IMR-90 (cell line): Measurements from ENCODE around the gene MALT1. TPM values are rescaled to one million over a fixed set of nuclear protein-coding genes. Genes with fewer than 3 reads are reported as not detected.
"Not testable (repeated sequence)": the region's sequence is repeated elsewhere in the genome, so short reads cannot be mapped to it uniquely, and the experiment has no call there.

Experiments used
- ATAC-seq: fragments of 200-7000 bp; cut with Tn5 transposase; 2 replicates; pipeline ENCODE4 v1.9.1; 2020; ENCODE audit warnings: low read depth, mild to moderate bottlenecking, moderate library complexity
- BruUV-seq: library from RNA; stranded (reverse); fragments of 400-500 nt; replicated peaks from 2 replicates; lab custom pipeline; 2021; lab: Mats Ljungman, UMichigan
- CTCF ChIA-PET: fragments of 300-600 bp; formaldehyde crosslinking; extraction: SDS; loops from one replicate; lab custom pipeline; 2021; ENCODE audit warnings: antibody characterized with exemption; lab: Yijun Ruan, JAX
- POLR2A ChIA-PET: fragments of 300-600 bp; sonication (Branson Sonifier 250); formaldehyde crosslinking; loops from one replicate; lab custom pipeline; 2022; ENCODE audit warnings: antibody characterized with exemption; ENCODE audit not compliant: unreplicated experiment; lab: Charles Lee
- DNase-seq: peaks from one replicate; pipeline ENCODE4 v3.0.0; 2013
- H2AFZ ChIP-seq: replicated peaks from 2 replicates; pipeline ENCODE3; 2013; ENCODE audit warnings: low read length, mild to moderate bottlenecking; ENCODE audit not compliant: poor library complexity
- H2AK5ac ChIP-seq: 2 replicates; pipeline ENCODE4 v1.6.1; 2013; ENCODE audit warnings: low read depth, low read length, inconsistent platforms
- H2AK9ac ChIP-seq: replicated peaks from 2 replicates; pipeline ENCODE3; 2013; ENCODE audit warnings: mild to moderate bottlenecking, low read depth, low read length, moderate library complexity; ENCODE audit not compliant: poor library complexity
- H2BK120ac ChIP-seq: 2 replicates; pipeline ENCODE4 v1.6.1; 2013; ENCODE audit warnings: low read depth, low read length, inconsistent platforms
- H2BK15ac ChIP-seq: 3 replicates; pipeline ENCODE4 v1.6.1; 2013; ENCODE audit warnings: low read depth, low read length, inconsistent platforms
- H2BK20ac ChIP-seq: 2 replicates; pipeline ENCODE4 v1.6.1; 2013; ENCODE audit warnings: low read depth, mild to moderate bottlenecking, inconsistent platforms, low read length, moderate library complexity
- H2BK5ac ChIP-seq: 2 replicates; pipeline ENCODE4 v1.6.1; 2013; ENCODE audit warnings: mild to moderate bottlenecking, low read depth, low read length, inconsistent platforms; ENCODE audit not compliant: poor library complexity, severe bottlenecking
- H3K14ac ChIP-seq: replicated peaks from 2 replicates; pipeline ENCODE4 v1.6.1; 2013; ENCODE audit warnings: low read depth, low read length, inconsistent platforms
- H3K18ac ChIP-seq: 2 replicates; pipeline ENCODE4 v1.6.1; 2013; ENCODE audit warnings: low read depth, low read length, control low read depth
- H3K23ac ChIP-seq: 2 replicates; pipeline ENCODE4 v1.6.1; 2013; ENCODE audit warnings: low read depth, low read length, inconsistent platforms
- H3K27ac ChIP-seq: 2 replicates; pipeline ENCODE4 v1.5.1; 2013; ENCODE audit warnings: mild to moderate bottlenecking, control low read depth, low read length; ENCODE audit not compliant: insufficient read depth
- H3K27me3 ChIP-seq: 2 replicates; pipeline ENCODE4 v1.6.1; 2013; ENCODE audit warnings: low read length; ENCODE audit not compliant: control insufficient read depth, insufficient read depth
- H3K36me3 ChIP-seq: 2 replicates; pipeline ENCODE4 v1.6.1; 2013; ENCODE audit warnings: low read length, mixed read lengths; ENCODE audit not compliant: control insufficient read depth, insufficient read depth
- H3K4ac ChIP-seq: 2 replicates; pipeline ENCODE4 v1.6.1; 2013; ENCODE audit warnings: low read depth, low read length, inconsistent platforms
- H3K4me1 ChIP-seq: 2 replicates; pipeline ENCODE4 v1.6.1; 2013; ENCODE audit warnings: low read length, mixed read lengths; ENCODE audit not compliant: control insufficient read depth, insufficient read depth
- H3K4me2 ChIP-seq: 2 replicates; pipeline ENCODE4 v1.6.1; 2013; ENCODE audit warnings: low read depth, mild to moderate bottlenecking, control low read depth, low read length, moderate library complexity
- H3K4me3 ChIP-seq: 2 replicates; pipeline ENCODE4 v1.5.1; 2013; ENCODE audit warnings: low read depth, mild to moderate bottlenecking, control low read depth, low read length, moderate library complexity; ENCODE audit not compliant: insufficient read depth
- H3K56ac ChIP-seq: 2 replicates; pipeline ENCODE4 v1.6.1; 2013; ENCODE audit warnings: low read length, inconsistent platforms; ENCODE audit not compliant: insufficient read depth; ENCODE audit errors: extremely low read depth
- H3K79me1 ChIP-seq, 2 experiments: 2 replicates each; pipeline ENCODE4 v1.6.1; 2013; ENCODE audit warnings: low read length in 2 of 2, inconsistent platforms in 1 of 2, low read depth in 1 of 2
- H3K9ac ChIP-seq: 2 replicates; pipeline ENCODE4 v1.6.1; 2013; ENCODE audit warnings: low read depth, low read length, control low read depth
- H3K9me1 ChIP-seq: 2 replicates; pipeline ENCODE4 v1.6.1; 2013; ENCODE audit warnings: low read length, inconsistent platforms; ENCODE audit not compliant: insufficient read depth
- H3K9me3 ChIP-seq: 2 replicates; pipeline ENCODE4 v1.6.1; 2013; ENCODE audit warnings: low read length; ENCODE audit not compliant: control insufficient read depth, insufficient read depth
- H4K20me1 ChIP-seq: 2 replicates; pipeline ENCODE4 v1.6.1; 2013; ENCODE audit warnings: low read length, inconsistent platforms; ENCODE audit not compliant: insufficient read depth
- H4K5ac ChIP-seq: 2 replicates; pipeline ENCODE4 v1.6.1; 2013; ENCODE audit warnings: mild to moderate bottlenecking, low read depth, low read length, control low read depth
- H4K8ac ChIP-seq, 2 experiments: 2 replicates each; pipeline ENCODE4 v1.6.1; 2013; ENCODE audit warnings: low read depth in 2 of 2, low read length in 2 of 2, control low read depth in 1 of 2, inconsistent platforms in 1 of 2
- H4K91ac ChIP-seq: 2 replicates; pipeline ENCODE4 v1.6.1; 2013; ENCODE audit warnings: low read depth, low read length, inconsistent platforms; ENCODE audit not compliant: insufficient read depth
- WGBS, 2 experiments: methylation state at CpG; one replicate each; pipeline versions ENCODE4 v1.1.5 to v1.1.7; 2013; ENCODE audit warnings: missing lambda C conversion rate in 2 of 2; ENCODE audit not compliant: insufficient read length in 1 of 2; ENCODE audit errors: extremely low coverage in 2 of 2; 5-methylcytosine and 5-hydroxymethylcytosine counted together
- dilution Hi-C: fragments of 300-500 bp; cut with HindIII; formaldehyde crosslinking; loops from one replicate; pipeline ENCODE4 v1.14.3; 2018; ENCODE audit warnings: low sequenced_read_pairs; ENCODE audit not compliant: unreplicated experiment
- in situ Hi-C: fragments of 300-500 bp; cut with MboI; formaldehyde crosslinking; loops from 3 replicates; pipeline ENCODE4 v1.14.3; 2019; ENCODE audit warnings: low sequenced_read_pairs, inconsistent platforms, mixed read lengths
- intact Hi-C: fragments of 100-400 bp; cut with micrococcal nuclease; formaldehyde crosslinking; loops from 2 replicates; pipeline ENCODE4 v1.10.0; 2022
- polyA plus RNA-seq, 3 experiments: library from polyadenylated mRNA; depleted of rRNA; stranded (reverse); fragments of >200 nt; gene quantifications; 2 replicates each; pipeline ENCODE4 v1.2.3, GENCODE V29; 2012; ENCODE audit warnings: low replicate concordance in 1 of 3
- total RNA-seq: library from RNA; depleted of rRNA; stranded (reverse); fragments of >200 nt; gene quantifications from 2 replicates; pipeline ENCODE4 v1.2.3, GENCODE V29; 2012

The MALT1 gene
- total and polyA plus RNA-seq, 2 of the 4 experiments (the other 2 are of a cell fraction): 8.3 to 25.3 TPM

- H2AK5ac ChIP-seq, H3K14ac ChIP-seq, H2AK9ac ChIP-seq, H4K8ac ChIP-seq, dilution Hi-C loops, H3K36me3 ChIP-seq, ATAC-seq, H3K27me3 ChIP-seq, H3K79me1 ChIP-seq, H2BK5ac ChIP-seq, H2BK120ac ChIP-seq, H3K27ac ChIP-seq, POLR2A ChIA-PET, H3K9me3 ChIP-seq, H4K91ac ChIP-seq, H2AFZ ChIP-seq, CTCF ChIA-PET, H4K20me1 ChIP-seq, H3K23ac ChIP-seq, H3K4me3 ChIP-seq, BruUV-seq, DNase-seq, intact Hi-C loops, H2BK20ac ChIP-seq, H4K5ac ChIP-seq, H3K4me2 ChIP-seq, H3K4me1 ChIP-seq, H3K56ac ChIP-seq, H3K4ac ChIP-seq, H2BK15ac ChIP-seq, in situ Hi-C loops, H3K9ac ChIP-seq, H3K9me1 ChIP-seq: not testable (repeated sequence)
- WGBS, 2 experiments: no CpG with 5 or more reads among the region's 10 CpGs
- H3K18ac ChIP-seq: peak overlapping the region; percentile 25; the same call in 1 of the 2 replicates
These were observed 20.4 kb upstream of the MALT1 start for GRCh38 chr18:58650830-58651229.

GRCh38 chr18:58653144-58653722, 18.0 kb upstream of the MALT1 start:
- H3K4me3 ChIP-seq, H4K91ac ChIP-seq, intact Hi-C loops, BruUV-seq, H3K56ac ChIP-seq, in situ Hi-C loops, dilution Hi-C loops, H3K4me2 ChIP-seq, H4K8ac ChIP-seq, H3K18ac ChIP-seq, H3K79me1 ChIP-seq, H3K14ac ChIP-seq, H2BK15ac ChIP-seq, H4K5ac ChIP-seq, H2BK120ac ChIP-seq, H3K9me3 ChIP-seq, POLR2A ChIA-PET, H3K9me1 ChIP-seq, H2BK20ac ChIP-seq, DNase-seq, H3K36me3 ChIP-seq, H3K9ac ChIP-seq, H2AK5ac ChIP-seq, H3K27ac ChIP-seq, H3K27me3 ChIP-seq, ATAC-seq, H3K23ac ChIP-seq, H4K20me1 ChIP-seq, H2BK5ac ChIP-seq, H3K4ac ChIP-seq, CTCF ChIA-PET, H2AFZ ChIP-seq, H2AK9ac ChIP-seq, H3K4me1 ChIP-seq: not testable (repeated sequence)
- WGBS, 2 experiments: no CpG with 5 or more reads among the region's 7 CpGs
